Right atrium auricular region (tissue), 2 donors: ENCODE results near the gene KIAA0825. TPM values are rescaled to one million over a fixed set of nuclear protein-coding genes. Genes with fewer than 3 reads are reported as not detected.
"Not testable (repeated sequence)": the region's sequence is repeated elsewhere in the genome, so short reads cannot be mapped to it uniquely, and the experiment has no call there.

Experiments used
- DNase-seq: peaks from one replicate; pipeline ENCODE4 v3.0.0-alpha.2; 2019; ENCODE audit warnings: low spot score
- H3K27ac ChIP-seq, 2 donors: fragments of 200-600 bp; sonication (generic); 1 replicate in 1 of 2; 2 replicates in 1 of 2; pipeline ENCODE4 v1.5.1; 2016 to 2019
- H3K27me3 ChIP-seq, 2 donors: fragments of 200-600 bp; sonication (generic); one replicate each; pipeline versions ENCODE4 v1.5.1 to v1.6.0; 2017 to 2019
- H3K36me3 ChIP-seq: fragments of 200-600 bp; sonication (generic); one replicate; pipeline ENCODE4 v1.5.1; 2016
- H3K4me1 ChIP-seq, 2 donors: fragments of 200-600 bp; sonication (generic); one replicate each; pipeline versions ENCODE4 v1.5.1 to v1.6.0; 2017 to 2019
- H3K4me3 ChIP-seq, 2 donors: fragments of 200-600 bp; sonication (generic); 1 replicate in 1 of 2; 2 replicates in 1 of 2; pipeline ENCODE4 v1.5.1; 2017 to 2019; ENCODE audit warnings: mild to moderate bottlenecking in 1 of 2, moderate library complexity in 1 of 2
- H3K9me3 ChIP-seq, 2 donors: fragments of 200-600 bp; sonication (generic); one replicate each; pipeline ENCODE4 v1.5.1; 2019
- CTCF ChIP-seq, 2 donors: fragments of 200-600 bp; sonication (generic); IDR thresholded peaks; one replicate each; pipeline ENCODE4 v1.5.1; 2019; ENCODE audit warnings: antibody characterized with exemption in 2 of 2
- total RNA-seq, 2 donors: library from RNA; depleted of rRNA; stranded (reverse); fragments of >200 nt; gene quantifications; one replicate each; pipeline ENCODE4 v1.1.0, GENCODE V29; 2016

KIAA0825 gene
- total RNA-seq, 2 donors from 2014 or later, result 2.4 to 4.3 TPM

- no peak overlapping the region for H3K4me3 ChIP-seq
- H3K36me3 ChIP-seq, result no peaks in the 10 kb centered on the region
- TF ChIP-seq CTCF (IDR thresholded peaks at IDR 0.05), result no peak
- no peaks in the 10 kb centered on the region for H3K9me3 ChIP-seq
- H3K4me1 ChIP-seq, result no peaks in the 10 kb centered on the region
- H3K27ac ChIP-seq, result no peak overlapping the region
- H3K27me3 ChIP-seq, result no peaks in the 10 kb centered on the region
- no peak for DNase-seq
Measured at GRCh38 chr5:94361832-94362796, 256.3 kb downstream of the KIAA0825 start.

- TF ChIP-seq CTCF (IDR thresholded peaks at IDR 0.05), result no peak
- DNase-seq, result no peak
- Histone ChIP-seq H3K27me3 (no peaks in the 10 kb centered on the region), H3K9me3 (no peaks in the 10 kb centered on the region), H3K4me3 (no peak overlapping the region), H3K4me1 (no peaks in the 10 kb centered on the region), H3K27ac (no peak overlapping the region), H3K36me3 (no peaks in the 10 kb centered on the region)
Measured at GRCh38 chr5:94361161-94361560, 257.2 kb downstream of the KIAA0825 start.

- H3K27me3 ChIP-seq, result no peaks in the 10 kb centered on the region
- no peak for TF ChIP-seq CTCF (IDR thresholded peaks at IDR 0.05)
- H3K27ac ChIP-seq, result peak overlapping the region in 1 of 2 donors; percentile 9
- H3K9me3 ChIP-seq, result no peaks in the 10 kb centered on the region
- no peaks in the 10 kb centered on the region for H3K36me3 ChIP-seq
- H3K4me1 ChIP-seq, result no peaks in the 10 kb centered on the region
- DNase-seq, result no peak
- no peak overlapping the region for H3K4me3 ChIP-seq
Measured at GRCh38 chr5:94360382-94361130, 257.8 kb downstream of the KIAA0825 start.

GRCh38 chr5:94359880-94360279 lies 258.5 kb downstream of the KIAA0825 start:
- Histone ChIP-seq H3K4me1 (no peaks in the 10 kb centered on the region), H3K9me3 (no peaks in the 10 kb centered on the region), H3K4me3 (no peak overlapping the region), H3K27ac (peak overlapping the region in 1 of 2 donors; percentile 9), H3K27me3 (no peaks in the 10 kb centered on the region), H3K36me3 (no peaks in the 10 kb centered on the region)
- no peak for TF ChIP-seq CTCF (IDR thresholded peaks at IDR 0.05)
- DNase-seq, result no peak

- Histone ChIP-seq H3K27me3 (no peaks in the 10 kb centered on the region), H3K4me3 (no peak overlapping the region), H3K27ac (no peak overlapping the region), H3K4me1 (no peaks in the 10 kb centered on the region), H3K9me3 (no peaks in the 10 kb centered on the region), H3K36me3 (no peaks in the 10 kb centered on the region)
- no peak for DNase-seq
- no peak for TF ChIP-seq CTCF (IDR thresholded peaks at IDR 0.05)
Measured at GRCh38 chr5:94355811-94356210, 262.6 kb downstream of the KIAA0825 start.

GRCh38 chr5:94354837-94355485 lies 263.4 kb downstream of the KIAA0825 start:
- H3K4me1 ChIP-seq, H3K27ac ChIP-seq, H3K4me3 ChIP-seq, H3K36me3 ChIP-seq, H3K9me3 ChIP-seq, H3K27me3 ChIP-seq, DNase-seq: not testable (repeated sequence)
